WERI-Rb-1 (cell line): ENCODE results near the gene DRD2.

Experiments
- DNase-seq: peaks from one replicate; pipeline ENCODE4 v3.0.0-alpha.2; 2020
- H3K27ac ChIP-seq: fragments of 250-450 bp; sonication (Bioruptor Pico); 2 replicates; pipeline ENCODE4 v1.5.1; 2020; ENCODE audit warnings: mild to moderate bottlenecking, moderate library complexity
- H3K27me3 ChIP-seq: fragments of 250-450 bp; sonication (Bioruptor Pico); 2 replicates; pipeline ENCODE4 v1.5.1; 2021; ENCODE audit warnings: mild to moderate bottlenecking, low read depth, moderate library complexity; ENCODE audit not compliant: insufficient read depth, severe bottlenecking
- H3K36me3 ChIP-seq: fragments of 250-450 bp; sonication (Bioruptor Pico); 2 replicates; pipeline ENCODE4 v1.5.1; 2020; ENCODE audit warnings: mild to moderate bottlenecking, moderate library complexity
- H3K4me3 ChIP-seq: 2 replicates; pipeline ENCODE4 v1.5.1; 2011; ENCODE audit warnings: low read depth, mild to moderate bottlenecking, control low read depth, low read length
- H3K9me3 ChIP-seq: fragments of 250-450 bp; sonication (Bioruptor Pico); 2 replicates; pipeline ENCODE4 v1.5.1; 2021; ENCODE audit warnings: mild to moderate bottlenecking, moderate library complexity; ENCODE audit not compliant: severe bottlenecking
- CTCF ChIP-seq: IDR thresholded peaks from 2 replicates; pipeline ENCODE4 v1.5.1; 2011; ENCODE audit warnings: low read depth, mild to moderate bottlenecking, control low read depth, inconsistent platforms, low read length

Gene DRD2

GRCh38 chr11:113514856-113515255 lies 39.7 kb upstream of the DRD2 start:
- DNase-seq, result no peak

GRCh38 chr11:113507341-113507740 lies 32.1 kb upstream of the DRD2 start:
- Histone ChIP-seq H3K27ac (no peak overlapping the region), H3K4me3 (no peak overlapping the region), H3K27me3 (no peaks in the 10 kb centered on the region), H3K36me3 (no peaks in the 10 kb centered on the region), H3K9me3 (no peaks in the 10 kb centered on the region)
- TF ChIP-seq CTCF, result no peak
- no peak for DNase-seq

More at GRCh38 chr11:113514856-113515255, 39.7 kb upstream of the DRD2 start:
- Histone ChIP-seq H3K4me3 (no peak overlapping the region), H3K27me3 (no peaks in the 10 kb centered on the region), H3K9me3 (no peaks in the 10 kb centered on the region), H3K36me3 (no peaks in the 10 kb centered on the region), H3K27ac (no peak overlapping the region)
- no peak for TF ChIP-seq CTCF

- Histone ChIP-seq H3K4me3 (no peak overlapping the region), H3K36me3 (no peaks in the 10 kb centered on the region), H3K9me3 (no peaks in the 10 kb centered on the region), H3K27ac (no peak overlapping the region), H3K27me3 (no peaks in the 10 kb centered on the region)
- no peak for TF ChIP-seq CTCF
- no peak for DNase-seq
Observed at GRCh38 chr11:113506893-113507292, 31.7 kb upstream of the DRD2 start.

DNA sequence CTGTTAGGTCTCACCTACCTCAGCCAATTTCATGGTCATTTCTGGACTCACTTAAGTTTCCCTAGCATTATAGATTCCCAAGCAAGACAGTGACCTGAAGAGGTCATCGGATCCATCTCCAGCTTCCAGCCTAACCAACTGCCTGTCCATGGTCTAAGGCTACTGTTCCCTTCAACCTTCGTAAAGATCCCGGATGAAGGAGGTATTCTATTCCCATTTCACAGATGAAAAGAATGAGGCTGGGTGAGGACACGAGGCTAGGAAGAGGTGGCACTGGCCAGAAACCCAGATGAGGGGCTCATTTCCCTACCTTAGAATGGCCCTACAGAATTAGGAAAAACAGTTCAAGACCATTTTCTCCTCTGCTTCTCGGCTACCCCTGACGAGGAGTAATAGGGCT lies 31.3 kb upstream of the DRD2 start:
- DNase-seq, result no peak
- no peaks in the 10 kb centered on the region for H3K27me3 ChIP-seq
- H3K27ac ChIP-seq, result no peak overlapping the region
- no peak overlapping the region for H3K4me3 ChIP-seq
- no peaks in the 10 kb centered on the region for H3K9me3 ChIP-seq
- H3K36me3 ChIP-seq, result no peaks in the 10 kb centered on the region
- TF ChIP-seq CTCF, result no peak

DNA sequence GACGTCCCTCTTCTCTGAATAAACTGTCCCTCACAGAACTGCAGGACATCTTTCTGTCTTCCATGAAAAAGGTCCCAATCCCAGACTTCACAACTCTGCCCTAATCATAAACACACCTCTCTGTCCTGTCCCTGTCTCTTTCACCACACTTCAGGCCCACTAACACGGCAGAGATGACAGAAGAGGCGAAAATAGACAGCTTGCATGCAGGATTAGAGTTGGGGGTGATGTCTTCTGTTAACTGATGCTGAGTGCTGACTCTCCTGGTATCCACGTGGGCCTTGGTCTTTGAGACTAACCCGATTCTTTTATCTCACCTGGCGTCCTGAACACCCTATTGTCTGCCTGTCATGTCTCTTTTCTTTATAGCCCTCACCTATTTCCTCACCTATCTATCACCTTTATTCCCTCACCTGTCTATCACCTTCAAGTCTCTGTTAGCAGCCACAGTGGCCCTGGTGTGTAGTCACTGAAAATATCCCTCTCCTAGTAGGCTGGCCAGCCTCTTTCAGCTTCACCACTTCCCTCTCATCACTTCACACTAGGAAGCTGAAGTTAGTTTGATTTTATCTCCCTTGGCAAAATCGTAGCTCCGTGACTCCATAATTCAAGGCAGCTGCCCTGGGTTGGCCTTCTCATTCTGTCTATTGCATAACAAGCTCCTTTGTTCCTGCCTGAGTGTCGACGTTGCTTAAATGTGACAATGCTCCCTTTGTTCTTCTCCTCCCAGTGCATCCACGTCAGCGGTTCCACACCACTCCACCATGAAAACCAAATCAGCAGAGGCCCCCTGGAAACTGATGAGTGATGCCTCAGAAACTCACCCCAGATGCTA lies 30.6 kb upstream of the DRD2 start:
- DNase-seq, result peak; percentile 14
- Histone ChIP-seq H3K4me3 (no peak overlapping the region), H3K27ac (peak overlapping the region; percentile 39), H3K9me3 (no peaks in the 10 kb centered on the region), H3K27me3 (no peaks in the 10 kb centered on the region), H3K36me3 (no peaks in the 10 kb centered on the region)
- no peak for TF ChIP-seq CTCF

DNA sequence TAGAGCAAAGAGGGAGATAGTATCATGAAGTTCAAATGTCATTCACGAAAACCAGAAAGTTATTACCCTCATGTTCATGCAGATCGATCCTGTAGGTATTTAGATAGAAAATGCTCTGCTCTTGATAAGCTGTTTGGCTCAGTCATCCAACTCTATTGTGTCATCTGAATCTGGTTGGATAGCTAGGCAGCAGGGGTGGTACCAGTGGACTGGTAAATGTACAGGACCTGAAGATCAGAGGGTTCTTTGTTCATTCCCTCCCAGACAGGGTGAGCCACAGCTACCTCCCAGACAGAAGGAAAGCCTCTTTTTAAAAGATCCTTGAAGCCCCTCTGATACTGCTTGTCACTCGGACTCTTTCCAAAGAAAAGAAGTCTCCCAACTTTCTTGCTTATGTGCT lies 29.8 kb upstream of the DRD2 start:
- no peak for TF ChIP-seq CTCF
- Histone ChIP-seq H3K27ac (peak overlapping the region; percentile 39; the same call in 1 of the 2 replicates), H3K27me3 (no peaks in the 10 kb centered on the region), H3K36me3 (no peaks in the 10 kb centered on the region), H3K9me3 (no peaks in the 10 kb centered on the region), H3K4me3 (no peak overlapping the region)
- no peak for DNase-seq
